HFFc6 (cell line): ENCODE measurements around the gene ERBB4. TPM values are rescaled to one million over a fixed set of nuclear protein-coding genes. Genes with fewer than 3 reads are reported as not detected.

Source experiments
- DNase-seq: peaks from one replicate; pipeline ENCODE4 v3.0.0-alpha.2; 2018
- H3K27ac Mint-ChIP-seq: 2 replicates; pipeline ENCODE4 v1.8.0; 2020; ENCODE audit warnings: mild to moderate bottlenecking, mixed read lengths
- H3K27me3 Mint-ChIP-seq: 2 replicates; pipeline ENCODE4 v1.8.0; 2021; ENCODE audit warnings: mild to moderate bottlenecking, moderate library complexity, mixed read lengths; ENCODE audit not compliant: insufficient read depth
- H3K36me3 Mint-ChIP-seq: 2 replicates; pipeline ENCODE4 v1.8.0; 2021; ENCODE audit warnings: low read depth, mixed read lengths
- H3K4me1 Mint-ChIP-seq: 2 replicates; pipeline ENCODE4 v1.8.0; 2020; ENCODE audit warnings: low read depth, mixed read lengths
- H3K4me3 Mint-ChIP-seq: 2 replicates; pipeline ENCODE4 v1.8.0; 2020; ENCODE audit warnings: mild to moderate bottlenecking, moderate library complexity, mixed read lengths
- H3K9me3 Mint-ChIP-seq: 2 replicates; pipeline ENCODE4 v1.8.0; 2020; ENCODE audit warnings: mild to moderate bottlenecking, mixed read lengths
- CTCF ChIP-seq: fragments of 200-600 bp; sonication (generic); IDR thresholded peaks from 2 replicates; pipeline ENCODE4 v1.5.0; 2021; ENCODE audit warnings: antibody characterized with exemption, mild to moderate bottlenecking
- total RNA-seq, 6 experiments: library from RNA; stranded (reverse); fragmentation: NEBNext Ultra II Directional; extraction: Animal tissue kit (Norgen Biotek cat#: 25700); gene quantifications; 2 replicates in 1 of 6; 3 replicates in 5 of 6; pipeline ENCODE4 v1.2.3, GENCODE V29; 2021

Gene ERBB4
- total RNA-seq, 6 experiments from 2014 or later: not detected

- no peak for DNase-seq
- no peaks in the 10 kb centered on the region for H3K36me3 Mint-ChIP-seq
- peaks cover 38% of the 10 kb centered on the region for H3K9me3 Mint-ChIP-seq
- no peak for TF ChIP-seq CTCF
- H3K4me1 Mint-ChIP-seq: no peaks in the 10 kb centered on the region
- no peaks in the 10 kb centered on the region for H3K27me3 Mint-ChIP-seq
- no peak overlapping the region for H3K27ac Mint-ChIP-seq
- no peak overlapping the region for H3K4me3 Mint-ChIP-seq
Measured at GRCh38 chr2:211495339-211495738, 1043.3 kb downstream of the ERBB4 start.

- H3K27ac Mint-ChIP-seq: no peak overlapping the region
- no peak overlapping the region for H3K4me3 Mint-ChIP-seq
- no peaks in the 10 kb centered on the region for H3K36me3 Mint-ChIP-seq
- TF ChIP-seq CTCF: no peak
- H3K9me3 Mint-ChIP-seq: peaks cover 34% of the 10 kb centered on the region
- H3K4me1 Mint-ChIP-seq: no peaks in the 10 kb centered on the region
- no peak for DNase-seq
- H3K27me3 Mint-ChIP-seq: no peaks in the 10 kb centered on the region
Measured at GRCh38 chr2:211494536-211494935, 1044.1 kb downstream of the ERBB4 start.

GRCh38 chr2:211494085-211494484 is 1044.5 kb downstream of the ERBB4 start:
- Mint-ChIP-seq H3K4me1 (no peaks in the 10 kb centered on the region), H3K9me3 (peaks cover 33% of the 10 kb centered on the region), H3K27ac (no peak overlapping the region), H3K36me3 (no peaks in the 10 kb centered on the region), H3K27me3 (no peaks in the 10 kb centered on the region), H3K4me3 (no peak overlapping the region)
- DNase-seq: no peak
- no peak for TF ChIP-seq CTCF

- TF ChIP-seq CTCF: no peak
- H3K4me3 Mint-ChIP-seq: no peak overlapping the region
- no peak for DNase-seq
- no peaks in the 10 kb centered on the region for H3K27me3 Mint-ChIP-seq
- H3K4me1 Mint-ChIP-seq: no peaks in the 10 kb centered on the region
- H3K9me3 Mint-ChIP-seq: peaks cover 28% of the 10 kb centered on the region
- no peaks in the 10 kb centered on the region for H3K36me3 Mint-ChIP-seq
- no peak overlapping the region for H3K27ac Mint-ChIP-seq
Measured at GRCh38 chr2:211487733-211488132, 1050.9 kb downstream of the ERBB4 start.

- H3K4me1 Mint-ChIP-seq: no peaks in the 10 kb centered on the region
- H3K27me3 Mint-ChIP-seq: peaks cover 2% of the 10 kb centered on the region; the same call in 1 of the 2 replicates
- no peak for DNase-seq
- no peak for TF ChIP-seq CTCF
- no peak overlapping the region for H3K4me3 Mint-ChIP-seq
- no peaks in the 10 kb centered on the region; the same call in 1 of the 2 replicates for H3K36me3 Mint-ChIP-seq
- H3K9me3 Mint-ChIP-seq: peaks cover 60% of the 10 kb centered on the region
- no peak overlapping the region for H3K27ac Mint-ChIP-seq
Measured at GRCh38 chr2:211479536-211480150, 1059.0 kb downstream of the ERBB4 start.
